Prostate gland (tissue), 2 donors: ENCODE data around the gene CCDC92. TPM values are rescaled to one million over a fixed set of nuclear protein-coding genes. Genes with fewer than 3 reads are reported as not detected.

ENCODE experiments used
- DNase-seq: peaks from one replicate; pipeline ENCODE4 v3.0.0-alpha.2; 2019; ENCODE audit warnings: low spot score
- H3K27ac ChIP-seq, 2 donors: fragments of 200-600 bp; sonication (generic); 2 replicates each; pipeline ENCODE4 v1.5.1; 2017 to 2019
- H3K27me3 ChIP-seq: fragments of 200-600 bp; sonication (generic); replicated peaks from 2 replicates; pipeline ENCODE4 v1.5.1; 2019; ENCODE audit not compliant: insufficient read depth
- H3K36me3 ChIP-seq, 2 donors: fragments of 200-600 bp; sonication (generic); 1 replicate in 1 of 2; 2 replicates in 1 of 2; pipeline versions ENCODE4 v1.5.1 to v1.8.1; 2017 to 2019
- H3K4me1 ChIP-seq: fragments of 200-600 bp; sonication (generic); replicated peaks from 2 replicates; pipeline ENCODE4 v1.5.1; 2019
- H3K4me3 ChIP-seq, 2 donors: fragments of 200-600 bp; sonication (generic); 2 replicates each; pipeline ENCODE4 v1.5.1; 2017 to 2019
- H3K9me3 ChIP-seq: fragments of 200-600 bp; sonication (generic); 2 replicates; pipeline ENCODE4 v1.5.1; 2017
- CTCF ChIP-seq, 4 experiments: fragments of 200-600 bp in 2 of 4; fragments of 450-650 bp in 2 of 4; sonication (generic) in 2 of 4; IDR thresholded peaks; 1 replicate in 3 of 4; 2 replicates in 1 of 4; pipeline ENCODE4 v1.5.1; 2016 to 2019; ENCODE audit warnings: antibody characterized with exemption in 4 of 4, mild to moderate bottlenecking in 2 of 4, moderate library complexity in 2 of 4
- POLR2A ChIP-seq: fragments of 450-650 bp; IDR thresholded peaks from one replicate; pipeline ENCODE4 v1.6.1; 2016; ENCODE audit warnings: antibody characterized with exemption, mild to moderate bottlenecking
- POLR2AphosphoS5 ChIP-seq: sonication (generic); formaldehyde crosslinking; IDR thresholded peaks from one replicate; pipeline ENCODE4 v1.6.1; 2017; ENCODE audit warnings: antibody characterized with exemption
- WGBS: methylation state at CpG from one replicate; pipeline ENCODE4 v1.1.5; 2018; 5-methylcytosine and 5-hydroxymethylcytosine counted together
- intact Hi-C: fragments of 100-400 bp; cut with DNase I; formaldehyde crosslinking; loops from one replicate; pipeline ENCODE4 v1.14.2; 2022
- total RNA-seq, 2 donors: library from RNA; depleted of rRNA; stranded (reverse); fragments of >200 nt; gene quantifications; one replicate each; pipeline ENCODE4 v1.1.0, GENCODE V29; 2016

Gene CCDC92
- total RNA-seq, 2 donors from 2014 or later = 22.4 to 42.9 TPM

- Histone ChIP-seq H3K4me3 (no peak overlapping the region), H3K9me3 (no peaks in the 10 kb centered on the region), H3K4me1 (no peaks in the 10 kb centered on the region), H3K36me3 (no peaks in the 10 kb centered on the region), H3K27ac (no peak overlapping the region), H3K27me3 (no peaks in the 10 kb centered on the region)
- WGBS = 80% methylated on average over 8 of the region's 8 CpGs
- TF ChIP-seq POLR2AphosphoS5 (no peak), CTCF (IDR thresholded peaks at IDR 0.05) (no peak), POLR2A (no peak)
- intact Hi-C loops = no loop called here
- no peak for DNase-seq
These were observed 14.2 kb downstream of the CCDC92 start for GRCh38 chr12:123958462-123958861.

- Histone ChIP-seq H3K36me3 (no peaks in the 10 kb centered on the region), H3K4me1 (no peaks in the 10 kb centered on the region), H3K4me3 (no peak overlapping the region), H3K27me3 (no peaks in the 10 kb centered on the region), H3K9me3 (no peaks in the 10 kb centered on the region), H3K27ac (no peak overlapping the region)
- no peak for TF ChIP-seq POLR2A
- TF ChIP-seq CTCF (IDR thresholded peaks at IDR 0.05) = no peak
- no peak for TF ChIP-seq POLR2AphosphoS5
- intact Hi-C loops = no loop called here
- WGBS = 88% methylated on average over 3 of the region's 3 CpGs
- no peak for DNase-seq
These were observed 15.4 kb downstream of the CCDC92 start for GRCh38 chr12:123957196-123957595.

GRCh38 chr12:123956249-123956648 is 16.4 kb downstream of the CCDC92 start:
- TF ChIP-seq CTCF (IDR thresholded peaks at IDR 0.05) (no peak), POLR2AphosphoS5 (no peak), POLR2A (no peak)
- no peak overlapping the region for H3K27ac ChIP-seq
- no peaks in the 10 kb centered on the region for H3K4me1 ChIP-seq
- H3K36me3 ChIP-seq = no peaks in the 10 kb centered on the region
- intact Hi-C loops = no loop called here
- WGBS = 85% methylated on average over 9 of the region's 9 CpGs
- no peak overlapping the region for H3K4me3 ChIP-seq
- H3K9me3 ChIP-seq = no peaks in the 10 kb centered on the region
- H3K27me3 ChIP-seq = no peaks in the 10 kb centered on the region
- no peak for DNase-seq

GRCh38 chr12:123954647-123955350 is 17.8 kb downstream of the CCDC92 start:
- no peaks in the 10 kb centered on the region for H3K36me3 ChIP-seq
- DNase-seq = no peak
- WGBS = 88% methylated on average over 10 of the region's 10 CpGs
- no peaks in the 10 kb centered on the region for H3K9me3 ChIP-seq
- H3K27ac ChIP-seq = no peak overlapping the region
- no peak for TF ChIP-seq POLR2A
- no peak for TF ChIP-seq CTCF (IDR thresholded peaks at IDR 0.05)
- no peak for TF ChIP-seq POLR2AphosphoS5
- H3K4me3 ChIP-seq = no peak overlapping the region
- no peaks in the 10 kb centered on the region for H3K27me3 ChIP-seq
- H3K4me1 ChIP-seq = no peaks in the 10 kb centered on the region
- intact Hi-C loops = no loop called here

- WGBS = 56% methylated on average over 2 of the region's 2 CpGs
- H3K4me1 ChIP-seq = no peaks in the 10 kb centered on the region
- no peaks in the 10 kb centered on the region for H3K27me3 ChIP-seq
- intact Hi-C loops = no loop called here
- no peak overlapping the region for H3K27ac ChIP-seq
- no peak for DNase-seq
- no peaks in the 10 kb centered on the region for H3K36me3 ChIP-seq
- no peak overlapping the region for H3K4me3 ChIP-seq
- TF ChIP-seq POLR2A (no peak), CTCF (IDR thresholded peaks at IDR 0.05) (no peak), POLR2AphosphoS5 (no peak)
- H3K9me3 ChIP-seq = no peaks in the 10 kb centered on the region
These were observed 20.6 kb downstream of the CCDC92 start for GRCh38 chr12:123952037-123952436.
